Stimulated activated CD8-positive, alpha-beta memory T cell treated with anti-CD3 and anti-CD28 coated beads, Interleukin-12 subunit alpha, Interleukin-12 subunit beta, amount 100 ng/mL, for 4 hours (primary cell): Measurements from ENCODE around the gene SLC25A2.
"Not testable (repeated sequence)": the region's sequence is repeated elsewhere in the genome, so short reads cannot be mapped to it uniquely, and the experiment has no call there.

ENCODE experiments used
- DNase-seq: peaks from one replicate; pipeline ENCODE4 v3.0.0-alpha.2; 2020; ENCODE audit warnings: low read depth

Gene SLC25A2

GRCh38 chr5:141303756-141304155, at the start of gene SLC25A2:
Gene SLC25A2 (minus strand): TSS chr5:141304049. CDS start chr5:141303865, 184 bp downstream.
- no peak for DNase-seq

GRCh38 chr5:141351591-141351990, 47.7 kb upstream of the SLC25A2 start:
- no peak for DNase-seq

- no peak for DNase-seq
Observed at GRCh38 chr5:141349917-141350619, 46.2 kb upstream of the SLC25A2 start, which contains the start of gene PCDHGB1. Gene PCDHGB1 (plus strand): TSS chr5:141350099. CDS start chr5:141350261, 162 bp downstream.

- not testable (repeated sequence) for DNase-seq
Observed at GRCh38 chr5:141346017-141346416, 42.2 kb upstream of the SLC25A2 start.

GRCh38 chr5:141345327-141345726, 41.5 kb upstream of the SLC25A2 start:
- DNase-seq = no peak

DNA sequence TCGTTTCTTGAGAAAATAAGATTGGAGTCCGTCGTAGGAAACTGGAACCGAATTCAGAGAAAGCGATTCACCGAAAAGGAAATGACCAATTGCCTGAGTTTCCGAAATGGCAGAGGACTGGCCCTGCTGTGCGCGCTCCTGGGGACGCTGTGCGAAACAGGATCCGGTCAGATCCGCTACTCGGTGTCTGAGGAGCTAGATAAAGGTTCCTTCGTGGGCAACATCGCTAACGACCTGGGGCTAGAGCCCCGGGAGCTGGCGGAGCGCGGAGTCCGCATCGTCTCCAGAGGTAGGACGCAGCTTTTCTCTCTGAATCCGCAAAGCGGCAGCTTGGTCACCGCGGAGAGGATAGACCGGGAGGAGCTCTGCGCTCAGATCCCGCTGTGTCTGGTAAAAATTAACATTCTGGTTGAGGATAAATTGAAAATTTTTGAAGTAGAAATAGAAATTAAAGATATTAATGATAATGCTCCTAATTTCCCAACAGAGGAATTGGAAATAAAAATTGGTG, 40.2 kb upstream of the SLC25A2 start:
- no peak for DNase-seq

- DNase-seq = no peak
Observed at GRCh38 chr5:141343242-141343952, 39.5 kb upstream of the SLC25A2 start, which contains the start of gene PCDHGA3. Gene PCDHGA3 (plus strand): TSS chr5:141343829. CDS start chr5:141344034, 205 bp downstream.

DNA sequence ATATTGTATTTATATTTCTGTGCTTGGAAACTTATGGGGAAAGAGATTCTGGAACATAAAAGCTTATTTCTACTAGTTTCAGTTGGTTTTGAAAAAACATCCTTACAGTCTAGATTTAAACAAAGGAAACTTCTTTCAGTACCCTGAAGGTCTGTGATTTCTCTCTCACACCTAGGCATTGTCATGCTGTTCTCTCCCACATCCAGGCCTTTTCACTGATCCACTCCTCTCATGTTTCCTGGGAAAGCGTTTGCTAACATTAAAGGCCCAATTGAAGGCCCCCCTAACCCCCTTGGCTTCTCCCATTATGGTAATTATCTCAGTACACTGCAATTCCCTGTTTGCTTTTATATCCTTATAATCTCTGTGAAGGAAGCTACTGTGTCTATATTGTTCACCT, 38.9 kb upstream of the SLC25A2 start:
- DNase-seq = no peak

DNA sequence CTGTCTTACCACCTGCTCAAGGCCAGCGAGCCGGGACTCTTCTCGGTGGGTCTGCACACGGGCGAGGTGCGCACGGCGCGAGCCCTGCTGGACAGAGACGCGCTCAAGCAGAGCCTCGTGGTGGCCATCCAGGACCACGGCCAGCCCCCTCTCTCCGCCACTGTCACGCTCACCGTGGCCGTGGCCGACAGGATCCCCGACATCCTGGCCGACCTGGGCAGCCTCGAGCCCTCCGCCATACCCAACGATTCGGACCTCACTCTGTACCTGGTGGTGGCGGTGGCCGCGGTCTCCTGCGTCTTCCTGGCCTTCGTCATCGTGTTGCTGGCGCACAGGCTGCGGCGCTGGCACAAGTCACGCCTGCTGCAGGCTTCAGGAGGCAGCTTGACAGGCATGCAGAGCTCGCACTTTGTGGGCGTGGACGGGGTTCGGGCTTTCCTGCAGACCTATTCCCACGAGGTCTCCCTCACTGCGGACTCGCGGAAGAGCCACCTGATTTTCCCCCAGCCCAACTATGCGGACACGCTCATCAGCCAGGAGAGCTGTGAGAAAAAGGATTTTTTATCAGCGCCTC, 37.0 kb upstream of the SLC25A2 start:
- not testable (repeated sequence) for DNase-seq

DNA sequence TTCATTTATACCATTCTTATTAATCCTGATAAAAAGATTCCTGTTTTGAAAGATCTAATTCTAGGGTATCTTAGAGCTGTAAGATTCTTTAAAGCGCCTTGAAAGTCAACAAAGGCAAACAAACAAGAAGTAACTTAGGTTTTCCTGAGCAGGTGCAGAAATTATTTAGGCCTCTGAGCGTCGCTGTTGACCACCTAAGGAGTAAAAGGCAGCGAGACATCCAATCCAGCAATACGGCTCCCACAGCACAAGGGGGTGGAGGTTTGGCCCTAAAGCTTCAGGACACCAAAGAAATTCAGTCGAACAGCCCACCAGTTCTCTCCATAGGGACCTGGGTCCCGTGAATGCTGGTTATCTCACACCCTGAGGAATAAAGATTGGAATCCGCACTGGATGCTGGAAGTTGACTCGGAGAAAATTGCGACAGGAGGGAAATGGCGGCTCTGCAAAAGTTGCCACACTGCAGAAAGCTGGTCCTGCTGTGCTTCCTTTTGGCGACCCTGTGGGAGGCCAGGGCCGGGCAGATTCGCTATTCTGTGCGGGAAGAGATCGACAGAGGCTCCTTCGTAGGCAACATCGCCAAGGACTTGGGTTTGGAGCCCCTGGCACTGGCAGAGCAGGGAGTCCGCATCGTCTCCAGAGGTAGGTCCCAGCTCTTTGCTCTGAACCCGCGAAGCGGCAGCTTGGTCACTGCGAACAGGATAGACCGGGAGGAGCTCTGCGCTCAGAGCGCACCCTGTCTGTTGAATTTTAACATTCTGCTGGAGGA, 34.9 kb upstream of the SLC25A2 start, which contains the start of gene PCDHGA2:
PCDHGA2 (plus strand) TSS at position 223 of the 769 bp plus-strand sequence.
- no peak for DNase-seq

GRCh38 chr5:141332571-141332970, 28.7 kb upstream of the SLC25A2 start:
- not testable (repeated sequence) for DNase-seq

DNA sequence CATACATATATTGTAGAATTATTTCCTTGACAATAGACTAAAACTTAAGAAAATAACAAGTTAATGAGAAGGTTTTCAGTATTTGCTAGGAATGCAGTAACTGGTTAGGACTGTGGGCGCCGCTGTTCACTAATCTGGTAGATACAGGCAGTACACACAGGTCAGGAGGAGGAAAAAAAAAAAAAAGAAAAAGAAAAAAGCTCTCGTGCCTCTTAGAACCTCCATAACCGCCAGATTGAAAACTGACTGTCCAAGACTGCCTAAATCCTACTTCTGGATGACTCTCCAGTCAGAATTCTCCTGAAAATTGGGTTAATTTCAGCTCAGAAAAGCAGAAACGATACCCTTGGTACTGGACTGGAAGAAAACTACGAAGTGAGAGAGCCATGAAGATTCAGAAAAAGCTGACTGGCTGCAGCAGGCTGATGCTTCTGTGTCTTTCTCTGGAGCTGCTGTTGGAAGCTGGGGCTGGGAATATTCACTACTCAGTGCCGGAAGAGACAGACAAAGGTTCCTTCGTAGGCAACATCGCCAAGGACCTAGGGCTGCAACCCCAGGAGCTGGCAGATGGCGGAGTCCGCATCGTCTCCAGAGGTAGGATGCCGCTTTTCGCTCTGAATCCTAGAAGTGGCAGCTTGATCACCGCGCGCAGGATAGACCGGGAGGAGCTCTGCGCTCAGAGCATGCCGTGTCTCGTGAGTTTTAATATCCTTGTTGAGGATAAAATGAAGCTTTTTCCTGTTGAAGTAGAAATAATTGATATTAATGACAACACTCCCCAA, 26.6 kb upstream of the SLC25A2 start, which contains the start of gene PCDHGA1:
PCDHGA1 (plus strand) TSS at position 216 of the 782 bp plus-strand sequence.
- DNase-seq = no peak

DNA sequence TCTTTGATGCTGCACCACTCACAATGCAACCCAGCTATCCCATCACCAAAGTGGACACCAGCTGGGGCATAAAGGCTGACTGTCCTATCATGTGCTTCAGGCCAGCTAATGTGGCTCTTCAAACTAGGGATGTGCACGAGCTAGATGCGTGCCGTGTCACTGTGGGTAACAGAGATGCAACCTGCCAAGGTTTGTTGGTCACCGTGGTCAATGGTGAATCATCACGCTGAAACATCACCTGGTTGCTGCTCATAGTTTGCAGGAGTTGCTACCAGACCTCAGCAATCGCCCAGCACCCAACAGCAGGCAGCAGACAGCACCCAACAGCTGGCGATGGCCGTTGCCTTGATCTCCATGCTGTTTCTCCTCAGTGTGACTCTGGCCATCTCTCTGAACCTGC, 24.4 kb upstream of the SLC25A2 start:
- no peak for DNase-seq

DNA sequence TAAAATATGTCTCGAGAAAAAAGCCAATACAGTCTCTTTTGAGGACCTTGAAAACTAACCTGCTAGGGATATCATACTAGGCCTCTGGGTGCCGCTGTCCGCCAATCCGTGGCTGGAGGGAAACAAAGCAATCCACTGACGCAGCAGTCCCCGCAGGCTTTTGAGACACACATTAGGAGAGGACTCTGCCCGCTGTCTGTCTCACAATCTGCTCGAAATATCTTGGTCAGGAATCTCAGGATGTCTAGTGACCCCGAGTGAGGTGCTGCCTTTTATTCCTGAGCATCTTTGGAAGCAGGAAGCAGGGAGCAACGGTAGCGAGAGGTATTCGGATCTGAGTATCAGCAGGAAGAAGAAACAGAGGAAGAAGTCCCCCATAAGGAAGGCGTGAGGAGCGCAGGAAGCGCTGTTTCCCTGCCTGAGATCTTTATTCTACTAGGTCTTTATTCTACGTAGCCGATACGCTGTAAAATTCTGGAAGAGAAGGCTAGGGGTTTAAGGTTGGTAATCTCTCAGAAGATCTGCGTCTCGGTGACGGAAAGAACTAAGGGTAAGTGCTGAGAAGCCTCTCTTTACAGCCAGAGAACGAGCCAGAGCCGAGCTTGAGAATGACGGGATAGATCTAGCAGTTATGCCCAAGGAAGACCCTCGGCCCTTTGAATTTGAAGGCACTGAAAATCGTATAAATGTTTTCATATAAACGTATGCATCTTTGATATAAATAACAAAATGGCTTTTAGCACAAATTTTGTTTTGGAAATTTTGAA, 22.4 kb upstream of the SLC25A2 start:
- peak; percentile 37 for DNase-seq

DNA sequence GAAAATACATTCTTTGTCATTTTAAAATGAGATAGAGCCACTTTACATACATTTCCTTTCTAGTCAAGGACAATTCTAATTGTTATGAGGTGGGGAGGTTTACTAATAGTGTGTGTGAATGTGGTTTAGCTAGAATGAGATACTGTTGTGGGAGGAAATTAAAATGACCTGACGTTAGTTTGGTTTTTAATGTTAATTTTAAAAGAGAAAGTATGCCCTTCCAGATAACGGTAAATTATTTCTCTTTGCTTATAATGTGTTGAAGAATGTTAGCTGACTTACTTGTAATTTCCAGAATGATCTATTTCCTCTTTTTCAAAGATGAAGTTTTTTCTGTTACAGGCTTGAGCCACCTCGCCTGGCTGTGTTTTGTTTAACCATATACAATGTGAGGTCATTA, 18.4 kb upstream of the SLC25A2 start:
- no peak for DNase-seq

- DNase-seq = peak; percentile 85
Observed at GRCh38 chr5:141320225-141321169, 16.6 kb upstream of the SLC25A2 start, which contains the start of gene TAF7. Gene TAF7 (minus strand): TSS chr5:141320784. CDS start chr5:141320044, 740 bp downstream.

DNA sequence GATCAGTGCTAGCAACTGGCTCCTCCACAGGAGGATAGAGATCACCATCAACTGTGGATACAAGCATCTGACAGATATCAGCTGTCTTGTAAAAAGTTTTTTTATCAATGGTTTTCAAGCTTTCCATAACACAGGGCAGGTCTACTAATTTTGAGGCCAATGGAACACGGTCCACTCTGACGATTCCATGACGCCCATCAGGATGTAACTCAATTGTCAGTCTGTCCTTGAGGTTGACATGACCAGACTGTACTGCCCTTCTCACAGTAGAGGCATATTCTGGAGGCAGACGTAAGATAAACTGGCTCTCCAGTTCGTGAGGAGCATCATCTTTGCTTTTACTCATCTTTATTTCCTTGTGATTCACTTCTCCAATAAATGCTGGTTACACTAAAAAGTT, 15.8 kb upstream of the SLC25A2 start:
- no peak for DNase-seq

GRCh38 chr5:141319202-141319601, 15.4 kb upstream of the SLC25A2 start:
- DNase-seq = no peak

GRCh38 chr5:141316963-141317362, 13.1 kb upstream of the SLC25A2 start:
- not testable (repeated sequence) for DNase-seq
